ENCODE results near the gene RGS6. TPM values are rescaled to one million over a fixed set of nuclear protein-coding genes. Genes with fewer than 3 reads are reported as not detected.
A peak's percentile ranks its signal among the peaks of the same experiment; 100 is the strongest.
"Not testable (repeated sequence)": the region's sequence is repeated elsewhere in the genome, so short reads cannot be mapped to it uniquely, and the experiment has no call there.

Gene RGS6
- total RNA-seq, 1 donor from 2014 or later: not detected

- intact Hi-C loops (cut with micrococcal nuclease): no loop called here
- Mint-ChIP-seq H3K9me3 (peaks cover 10% of the 10 kb centered on the region), H3K4me3 (no peak overlapping the region), H3K27ac (no peak overlapping the region), H3K27me3 (no peaks in the 10 kb centered on the region), H3K4me1 (no peaks in the 10 kb centered on the region), H3K36me3 (ENCODE audit: low read depth) (no peaks in the 10 kb centered on the region)
- no peak for TF ChIP-seq CTCF (IDR thresholded peaks at IDR 0.05)
- ATAC-seq (ENCODE audit: low read depth) (no peak), DNase-seq (no peak)
- ChIA-PET POLR2A (no interaction called here), CTCF (no interaction called here)
These were observed 532.0 kb downstream of the RGS6 start for GRCh38 chr14:72464226-72464625.

DNA sequence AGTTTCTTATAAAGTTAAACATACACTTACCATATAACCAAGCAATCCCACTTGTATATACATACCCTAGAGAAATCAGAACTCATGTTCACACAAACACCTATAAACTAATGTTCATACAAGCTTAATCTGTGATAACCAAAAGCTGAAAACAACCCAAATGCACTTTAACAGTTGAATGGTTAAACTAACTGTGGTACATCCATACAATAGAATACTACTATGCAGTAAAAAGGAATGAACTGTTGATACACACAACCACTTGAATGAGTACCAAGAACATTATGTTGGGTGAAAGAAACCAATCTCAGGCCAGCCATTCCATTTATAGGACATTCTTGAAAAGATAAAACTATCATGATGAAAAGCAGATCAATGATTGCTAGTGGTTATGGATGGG lies 534.1 kb downstream of the RGS6 start:
- POLR2A ChIA-PET: no interaction called here
- no peak overlapping the region for H3K27ac Mint-ChIP-seq
- no peaks in the 10 kb centered on the region for H3K4me1 Mint-ChIP-seq
- TF ChIP-seq CTCF (IDR thresholded peaks at IDR 0.05): no peak
- no peaks in the 10 kb centered on the region for H3K36me3 Mint-ChIP-seq (ENCODE audit: low read depth)
- CTCF ChIA-PET: no interaction called here
- DNase-seq (no peak), ATAC-seq (ENCODE audit: low read depth) (no peak)
- H3K27me3 Mint-ChIP-seq: peaks cover 8% of the 10 kb centered on the region
- peaks cover 10% of the 10 kb centered on the region for H3K9me3 Mint-ChIP-seq
- intact Hi-C loops (cut with micrococcal nuclease): no loop called here
- no peak overlapping the region for H3K4me3 Mint-ChIP-seq

DNA sequence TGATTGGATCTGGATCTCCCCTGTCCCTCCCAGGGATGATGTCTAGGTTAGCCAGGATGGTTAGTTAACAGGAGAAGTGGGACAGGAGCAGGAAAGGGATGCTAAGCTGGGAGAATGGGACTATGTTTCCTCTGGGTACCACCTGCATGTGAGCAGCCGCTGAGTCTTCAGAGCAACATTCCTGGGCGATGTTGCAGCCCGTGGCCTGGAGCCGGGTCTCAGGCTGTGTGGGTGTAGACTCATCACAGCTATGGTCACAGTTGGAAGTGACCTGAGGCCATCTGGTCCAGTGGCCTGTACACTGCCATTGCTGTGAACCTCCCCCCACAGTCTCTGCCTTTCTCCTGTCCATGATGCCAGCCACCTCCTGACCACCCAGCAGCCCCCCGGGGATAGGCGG lies 539.1 kb downstream of the RGS6 start:
- intact Hi-C loops (cut with micrococcal nuclease): no loop called here
- Mint-ChIP-seq H3K4me1 (peaks cover 5% of the 10 kb centered on the region), H3K27ac (no peak overlapping the region)

GRCh38 chr14:72472845-72473244 lies 540.6 kb downstream of the RGS6 start:
- no peak for TF ChIP-seq CTCF (IDR thresholded peaks at IDR 0.05)
- ChIA-PET CTCF (no interaction called here), POLR2A (no interaction called here)
- DNase-seq: no peak
- Mint-ChIP-seq H3K36me3 (ENCODE audit: low read depth) (no peaks in the 10 kb centered on the region), H3K4me3 (no peak overlapping the region), H3K4me1 (peaks cover 20% of the 10 kb centered on the region), H3K27ac (no peak overlapping the region), H3K9me3 (no peaks in the 10 kb centered on the region), H3K27me3 (peaks cover 8% of the 10 kb centered on the region)
- intact Hi-C loops (cut with micrococcal nuclease): no loop called here
- no peak for ATAC-seq (ENCODE audit: low read depth)

More for the DNA sequence above, 539.1 kb downstream of the RGS6 start:
- CTCF ChIA-PET: no interaction called here
- POLR2A ChIA-PET: no interaction called here
- peaks cover 8% of the 10 kb centered on the region for H3K27me3 Mint-ChIP-seq
- ATAC-seq (ENCODE audit: low read depth) (no peak), DNase-seq (no peak)
- H3K4me3 Mint-ChIP-seq: no peak overlapping the region
- peaks cover 5% of the 10 kb centered on the region for H3K9me3 Mint-ChIP-seq
- no peaks in the 10 kb centered on the region for H3K36me3 Mint-ChIP-seq (ENCODE audit: low read depth)
- no peak for TF ChIP-seq CTCF (IDR thresholded peaks at IDR 0.05)

GRCh38 chr14:72476657-72477499 lies 544.6 kb downstream of the RGS6 start:
- peak overlapping the region; percentile 76 for H3K27ac Mint-ChIP-seq
- ChIA-PET POLR2A (interaction anchor here (0.5 to 1.1 kb wide), 3 partner anchors 40 to 1188 kb away, joined by 3 to 5 read pairs (median 4); no protein-coding TSS in a partner anchor), CTCF (interaction anchor here (1.0 to 1.3 kb wide), 2 partner anchors 34 to 428 kb away, joined by 3 to 4 read pairs; no protein-coding TSS in a partner anchor)
- no peak for TF ChIP-seq CTCF (IDR thresholded peaks at IDR 0.05)
- no peaks in the 10 kb centered on the region for H3K36me3 Mint-ChIP-seq (ENCODE audit: low read depth)
- no peaks in the 10 kb centered on the region for H3K9me3 Mint-ChIP-seq
- peak overlapping the region; percentile 69 for H3K4me3 Mint-ChIP-seq
- H3K27me3 Mint-ChIP-seq: no peaks in the 10 kb centered on the region
- no peak for DNase-seq
- peak; percentile 87 for ATAC-seq (ENCODE audit: low read depth)
- H3K4me1 Mint-ChIP-seq: peaks cover 46% of the 10 kb centered on the region
- intact Hi-C loops (cut with micrococcal nuclease): no loop called here

DNA sequence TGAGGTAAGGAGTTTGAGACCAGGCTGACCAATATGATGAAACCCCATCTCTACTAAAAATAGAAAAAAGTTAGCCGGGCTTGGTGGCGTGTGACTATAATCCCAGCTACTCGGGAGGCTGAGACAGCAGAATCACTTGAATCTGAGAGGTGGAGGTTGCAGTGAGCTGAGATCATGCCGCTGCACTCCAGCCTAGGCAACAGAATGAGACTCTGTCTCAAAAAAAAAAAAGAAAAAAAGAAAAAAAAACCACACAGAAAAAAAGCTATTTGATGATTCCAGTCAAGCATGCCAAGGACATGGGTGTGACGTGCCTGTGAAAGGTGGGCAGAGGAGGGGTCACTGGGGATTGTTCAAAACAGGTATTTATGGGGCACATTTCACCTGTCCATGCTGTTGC lies 545.3 kb downstream of the RGS6 start:
- intact Hi-C loops (cut with micrococcal nuclease): not testable (repeated sequence)

More for the DNA sequence above, 545.3 kb downstream of the RGS6 start:
- not testable (repeated sequence) for H3K9me3 Mint-ChIP-seq; H3K36me3 Mint-ChIP-seq (ENCODE audit: low read depth); ATAC-seq (ENCODE audit: low read depth); H3K27me3 Mint-ChIP-seq; DNase-seq
- ChIA-PET POLR2A (interaction anchor here (0.5 kb wide), 1 partner anchor 1188 kb away, joined by 3 read pairs; no protein-coding TSS in a partner anchor), CTCF (interaction anchor here (1.0 to 1.3 kb wide), 2 partner anchors 33 to 427 kb away, joined by 3 to 4 read pairs; no protein-coding TSS in a partner anchor)
- peak overlapping the region; percentile 61 for H3K27ac Mint-ChIP-seq
- H3K4me1 Mint-ChIP-seq: peaks cover 48% of the 10 kb centered on the region
- peak overlapping the region; percentile 38 for H3K4me3 Mint-ChIP-seq
